Measurements from ENCODE around the gene CCDC138. TPM values are rescaled to one million over a fixed set of nuclear protein-coding genes. Genes with fewer than 3 reads are reported as not detected.

The CCDC138 gene
- total and polyA plus RNA-seq, 2 of the 13 experiments (the other 11 are each of a cell fraction or from before 2014, with no cell fraction given): 5.6 to 32.5 TPM

DNA sequence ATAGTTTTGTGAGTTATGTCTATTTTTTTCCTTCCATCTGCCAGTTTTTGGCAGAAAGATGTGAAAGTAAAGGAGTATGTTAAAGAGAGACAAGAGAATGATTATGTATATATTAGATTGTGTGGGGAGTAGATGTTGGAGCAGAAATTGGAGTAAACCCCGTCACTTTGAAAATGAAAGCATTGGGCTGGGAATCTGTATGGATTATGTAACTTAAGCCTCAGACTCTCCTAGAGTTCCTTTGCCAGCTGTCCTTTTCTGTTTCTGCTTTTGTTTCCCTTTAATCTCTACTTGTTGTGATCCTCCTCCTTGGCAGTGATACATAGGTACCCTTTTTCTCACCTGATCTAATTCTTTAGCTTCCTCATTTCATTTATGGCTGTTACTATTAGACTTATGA, 19.2 kb downstream of the CCDC138 start:
- Histone ChIP-seq H2AFZ (ENCODE audit: low read length) (no peak overlapping the region), H3K9me3 (ENCODE audit: low read length) (peaks cover 29% of the 10 kb centered on the region), H3K36me3 (replicated peaks in 1 of 2; ENCODE audit: control insufficient read depth in 1 of 2, insufficient read depth in 2 of 2, low read length in 2 of 2) (peaks cover 2 to 45% of the 10 kb centered on the region in 2 experiments), H3K4me1 (ENCODE audit: insufficient read depth, low read length) (peaks cover 16% of the 10 kb centered on the region), H3K9ac (ENCODE audit: insufficient read depth, low read depth, low read length) (no peak overlapping the region), H4K20me1 (ENCODE audit: insufficient read depth, low read length) (no peaks in the 10 kb centered on the region), H3K27ac (ENCODE audit: extremely low read length, insufficient read depth, low read length) (no peak overlapping the region), H3K79me2 (ENCODE audit: insufficient read depth, low read length) (peaks cover 27% of the 10 kb centered on the region), H3K27me3 (ENCODE audit: control insufficient read depth in 1 of 2, insufficient read depth in 2 of 2, low read length in 2 of 2) (no peaks in the 10 kb centered on the region), H3K4me2 (ENCODE audit: low read depth, low read length) (no peak overlapping the region), H3K4me3 (replicated peaks in 1 of 3; ENCODE audit: insufficient read depth in 1 of 3, low read depth in 2 of 3, low read length in 3 of 3) (no peak overlapping the region)
- ChIA-PET CTCF (ENCODE audit: low intra/inter-chr PET ratio, low total read pairs) (no interaction called here), POLR2A (no interaction called here)
- no peak for FAIRE-seq
- ATAC-seq: no peak
- DNase-seq (ENCODE audit: low spot score): no peak
- intact Hi-C loops (cut with micrococcal nuclease; ENCODE audit: unreplicated experiment): no loop called here
- in situ Hi-C loops (cut with HindIII; ENCODE audit: extremely low pct_ligation_motif_present, low pct_unique_long_range_greater_than_20kb): no loop called here
- no TSS peak for BruUV-seq (replicated peaks)
- 93% methylated on average over 1 of the region's 1 CpG for WGBS (ENCODE audit: low lambda C conversion rate)
- no peak for TF ChIP-seq ZNF207 (IDR thresholded peaks at IDR 0.05; ENCODE audit: borderline replicate concordance)

DNA sequence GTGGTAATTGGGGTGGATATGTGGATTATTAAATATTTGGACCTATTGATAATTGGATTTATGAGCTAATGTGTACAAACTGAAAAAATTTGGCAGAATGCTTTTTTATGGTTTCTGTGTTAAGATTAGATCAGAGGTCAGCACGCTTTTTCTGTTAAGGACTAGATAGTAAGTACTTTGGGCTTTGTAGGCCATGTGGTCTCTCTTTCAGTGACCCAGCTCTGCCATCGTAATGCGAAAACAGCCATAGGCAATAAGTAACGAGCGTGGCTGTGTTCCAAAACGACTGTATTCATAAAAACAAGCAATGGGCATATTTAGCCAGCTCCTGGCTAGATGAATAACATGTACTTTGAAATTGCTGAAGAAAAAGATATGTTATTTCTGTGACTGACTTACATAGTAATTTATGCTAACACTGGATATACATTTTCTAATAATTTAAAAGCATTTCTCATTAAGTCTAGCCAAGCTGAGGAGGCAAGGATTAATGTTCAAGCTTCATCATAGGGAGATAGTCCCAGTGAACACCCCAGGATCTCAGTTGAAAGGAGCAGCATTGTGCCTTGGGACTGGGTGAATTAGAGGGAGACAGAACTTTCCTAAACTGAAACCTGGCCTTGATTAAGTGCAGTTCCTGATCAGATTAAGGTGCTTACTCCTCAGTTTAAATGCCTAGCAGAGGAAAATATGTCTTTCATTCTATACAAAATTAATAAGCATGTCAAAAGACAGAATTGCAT, 20.0 kb downstream of the CCDC138 start:
- H3K36me3 ChIP-seq (replicated peaks in 1 of 2; ENCODE audit: control insufficient read depth in 1 of 2, insufficient read depth in 2 of 2, low read length in 2 of 2): peaks cover 2 to 45% of the 10 kb centered on the region in 2 experiments
- DNase-seq (ENCODE audit: low spot score) (no peak), FAIRE-seq (no peak), ATAC-seq (no peak)
- TF ChIP-seq MYNN (CRISPR knock-in tag; IDR thresholded peaks at IDR 0.05; ENCODE audit: low read depth) (no peak), ZNF256 (CRISPR knock-in tag; conservative IDR thresholded peaks at IDR 0.05) (no peak), ESRRA (CRISPR knock-in tag; IDR thresholded peaks at IDR 0.05; ENCODE audit: low read depth) (no peak), TGIF2 (CRISPR knock-in tag; IDR thresholded peaks at IDR 0.05) (no peak), ZBTB7A (CRISPR knock-in tag; IDR thresholded peaks at IDR 0.05) (no peak), ERF (CRISPR knock-in tag; IDR thresholded peaks at IDR 0.05) (no peak), ZNF430 (CRISPR knock-in tag; IDR thresholded peaks at IDR 0.05) (no peak), ZMYM3 (CRISPR knock-in tag; IDR thresholded peaks at IDR 0.05) (no peak), HMGA1 (CRISPR knock-in tag; conservative IDR thresholded peaks at IDR 0.05) (no peak), ZNF260 (CRISPR knock-in tag; IDR thresholded peaks at IDR 0.05; ENCODE audit: borderline replicate concordance, low read depth) (no peak)
- TF ChIP-seq, protein P1, sequence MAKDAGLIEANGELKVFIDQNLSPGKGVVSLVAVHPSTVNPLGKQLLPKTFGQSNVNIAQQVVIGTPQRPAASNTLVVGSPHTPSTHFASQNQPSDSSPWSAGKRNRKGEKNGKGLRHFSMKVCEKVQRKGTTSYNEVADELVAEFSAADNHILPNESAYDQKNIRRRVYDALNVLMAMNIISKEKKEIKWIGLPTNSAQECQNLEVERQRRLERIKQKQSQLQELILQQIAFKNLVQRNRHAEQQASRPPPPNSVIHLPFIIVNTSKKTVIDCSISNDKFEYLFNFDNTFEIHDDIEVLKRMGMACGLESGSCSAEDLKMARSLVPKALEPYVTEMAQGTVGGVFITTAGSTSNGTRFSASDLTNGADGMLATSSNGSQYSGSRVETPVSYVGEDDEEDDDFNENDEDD (CRISPR knock-in tag; IDR thresholded peaks at IDR 0.05; ENCODE audit: borderline replicate concordance): no peak
- TF ChIP-seq, protein P2, sequence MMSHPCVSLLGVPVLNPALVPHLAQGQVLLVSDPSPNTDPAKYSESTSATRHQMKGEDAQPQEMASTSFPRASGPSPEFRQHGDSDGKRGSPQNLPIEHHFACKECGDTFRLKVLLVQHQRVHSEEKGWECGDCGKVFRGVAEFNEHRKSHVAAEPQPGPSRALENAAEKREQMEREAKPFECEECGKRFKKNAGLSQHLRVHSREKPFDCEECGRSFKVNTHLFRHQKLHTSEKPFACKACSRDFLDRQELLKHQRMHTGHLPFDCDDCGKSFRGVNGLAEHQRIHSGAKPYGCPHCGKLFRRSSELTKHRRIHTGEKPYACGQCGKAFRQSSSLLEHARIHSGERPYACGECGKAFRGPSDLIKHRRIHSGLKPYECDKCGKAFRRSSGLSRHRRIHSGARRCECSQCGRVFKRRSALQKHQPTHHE (CRISPR knock-in tag; IDR thresholded peaks at IDR 0.05; ENCODE audit: borderline replicate concordance): no peak
- in situ Hi-C loops (cut with HindIII; ENCODE audit: extremely low pct_ligation_motif_present, low pct_unique_long_range_greater_than_20kb): no loop called here
- H3K9ac ChIP-seq (ENCODE audit: insufficient read depth, low read depth, low read length): no peak overlapping the region
- POLR2A ChIA-PET: no interaction called here
- 96% methylated on average over 6 of the region's 6 CpGs for WGBS (ENCODE audit: low lambda C conversion rate)
- no peak overlapping the region for H2AFZ ChIP-seq (ENCODE audit: low read length)
- H3K27ac ChIP-seq (ENCODE audit: extremely low read length, insufficient read depth, low read length): no peak overlapping the region
- peaks cover 24% of the 10 kb centered on the region for H3K4me1 ChIP-seq (ENCODE audit: insufficient read depth, low read length)
- no peaks in the 10 kb centered on the region for H4K20me1 ChIP-seq (ENCODE audit: insufficient read depth, low read length)
- H3K4me2 ChIP-seq (ENCODE audit: low read depth, low read length): no peak overlapping the region
- peaks cover 32% of the 10 kb centered on the region for H3K79me2 ChIP-seq (ENCODE audit: insufficient read depth, low read length)
- H3K27me3 ChIP-seq (ENCODE audit: control insufficient read depth in 1 of 2, insufficient read depth in 2 of 2, low read length in 2 of 2): no peaks in the 10 kb centered on the region
- intact Hi-C loops (cut with micrococcal nuclease; ENCODE audit: unreplicated experiment): no loop called here
- peaks cover 34% of the 10 kb centered on the region for H3K9me3 ChIP-seq (ENCODE audit: low read length)
- no TSS peak for BruUV-seq (replicated peaks)
- no peak overlapping the region for H3K4me3 ChIP-seq (replicated peaks in 1 of 3; ENCODE audit: insufficient read depth in 1 of 3, low read depth in 2 of 3, low read length in 3 of 3)
- CTCF ChIA-PET (ENCODE audit: low intra/inter-chr PET ratio, low total read pairs): no interaction called here

Measured in HepG2 (cell line).